HG03469 (cell line): ENCODE results near the gene WDR4.
"Not testable (repeated sequence)": the region's sequence is repeated elsewhere in the genome, so short reads cannot be mapped to it uniquely, and the experiment has no call there.

Experiments used
- ATAC-seq: cut with Tn5 transposase; IDR thresholded peaks from one replicate; pipeline ENCODE4 v1.9.1; 2021; ENCODE audit warnings: mild to moderate bottlenecking, moderate library complexity, moderate number of reproducible peaks; ENCODE audit not compliant: unreplicated experiment

Gene WDR4

DNA sequence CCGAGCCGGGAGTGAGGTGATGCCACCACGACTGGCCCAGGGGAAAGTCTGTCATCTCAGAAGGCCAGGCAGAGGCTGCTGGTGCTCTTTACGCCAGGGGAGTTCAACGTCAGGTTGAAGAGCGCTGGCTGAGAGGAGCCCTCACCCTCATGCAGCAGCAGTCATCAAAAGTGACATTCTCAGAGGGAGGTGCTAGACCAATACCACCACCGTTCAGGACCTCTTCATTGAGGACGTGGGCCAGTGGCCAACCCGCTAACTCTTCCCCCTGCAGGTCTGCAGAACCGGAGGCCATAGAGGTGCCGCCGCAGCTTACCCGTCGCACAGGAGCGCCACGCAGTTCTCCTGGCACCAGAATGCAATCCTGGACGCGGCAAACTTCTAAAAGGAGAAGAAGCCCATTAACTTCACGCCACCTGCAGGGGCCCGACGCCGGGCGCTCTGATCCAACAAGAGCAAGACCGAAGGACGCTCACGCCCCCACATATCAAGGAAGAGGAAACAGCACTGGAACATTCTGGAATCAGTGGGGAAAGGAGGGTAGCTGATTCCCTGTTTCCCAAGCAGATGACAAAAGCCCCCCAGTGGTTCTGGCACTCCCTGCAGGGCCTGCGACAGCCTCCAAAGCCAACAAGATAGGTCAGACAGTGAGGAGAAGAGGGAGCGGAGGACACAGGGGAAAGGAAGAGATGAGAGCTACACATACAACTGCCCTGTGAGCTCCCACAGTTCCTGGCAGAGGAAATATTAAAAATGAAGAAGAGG lies 24.9 kb downstream of the WDR4 start:
- ATAC-seq = no peak

DNA sequence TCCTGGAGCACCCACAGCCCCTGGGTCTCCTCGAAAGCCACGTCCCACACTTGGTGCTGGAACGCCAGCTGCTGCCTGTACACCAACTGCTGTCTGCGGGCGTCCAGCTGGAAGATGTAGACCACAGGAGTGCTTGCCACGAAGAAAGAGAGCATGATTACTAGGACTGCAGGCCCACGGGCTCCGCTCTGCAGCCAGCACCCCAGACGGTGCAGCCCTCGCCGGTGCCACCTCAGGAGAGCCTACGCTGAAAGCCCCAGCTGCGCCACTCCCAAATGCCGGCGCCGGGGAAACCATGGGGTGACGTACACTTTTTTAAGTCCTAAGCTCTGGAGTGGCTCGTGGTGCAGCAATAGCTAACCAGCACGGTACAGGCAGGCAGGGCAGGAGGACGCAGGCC lies 25.7 kb downstream of the WDR4 start:
- ATAC-seq = no peak

DNA sequence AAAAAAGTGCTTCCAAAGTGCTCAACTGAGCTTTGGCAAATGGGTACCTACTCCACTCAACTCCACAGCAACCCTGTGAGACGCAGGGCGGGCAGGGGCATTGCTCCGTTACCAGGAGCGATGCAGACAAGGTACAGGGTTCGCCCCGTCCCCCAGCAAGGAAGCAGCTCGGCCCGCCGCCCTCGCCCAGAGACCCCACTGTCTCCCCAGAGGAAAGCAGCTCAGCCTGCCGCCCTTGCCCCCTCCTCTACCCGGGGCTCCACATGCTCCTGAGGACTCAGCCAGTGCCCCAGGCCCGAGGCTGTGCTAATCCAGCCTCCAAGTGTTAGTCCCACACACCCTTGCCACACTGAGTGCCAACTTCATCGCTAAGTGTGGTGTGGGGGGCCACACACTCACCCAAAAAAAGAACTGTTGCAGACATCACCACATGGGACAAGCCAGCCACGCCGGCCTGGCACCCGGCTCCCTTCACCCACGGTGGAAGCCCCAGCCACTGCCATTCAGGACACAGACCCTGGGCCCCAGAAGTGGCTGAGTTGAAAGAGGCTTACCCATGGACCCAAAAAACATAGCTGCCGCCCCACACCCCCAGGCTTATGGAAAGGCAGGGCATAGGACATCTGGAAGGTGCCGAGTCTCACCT lies 26.3 kb downstream of the WDR4 start:
- ATAC-seq = no peak

DNA sequence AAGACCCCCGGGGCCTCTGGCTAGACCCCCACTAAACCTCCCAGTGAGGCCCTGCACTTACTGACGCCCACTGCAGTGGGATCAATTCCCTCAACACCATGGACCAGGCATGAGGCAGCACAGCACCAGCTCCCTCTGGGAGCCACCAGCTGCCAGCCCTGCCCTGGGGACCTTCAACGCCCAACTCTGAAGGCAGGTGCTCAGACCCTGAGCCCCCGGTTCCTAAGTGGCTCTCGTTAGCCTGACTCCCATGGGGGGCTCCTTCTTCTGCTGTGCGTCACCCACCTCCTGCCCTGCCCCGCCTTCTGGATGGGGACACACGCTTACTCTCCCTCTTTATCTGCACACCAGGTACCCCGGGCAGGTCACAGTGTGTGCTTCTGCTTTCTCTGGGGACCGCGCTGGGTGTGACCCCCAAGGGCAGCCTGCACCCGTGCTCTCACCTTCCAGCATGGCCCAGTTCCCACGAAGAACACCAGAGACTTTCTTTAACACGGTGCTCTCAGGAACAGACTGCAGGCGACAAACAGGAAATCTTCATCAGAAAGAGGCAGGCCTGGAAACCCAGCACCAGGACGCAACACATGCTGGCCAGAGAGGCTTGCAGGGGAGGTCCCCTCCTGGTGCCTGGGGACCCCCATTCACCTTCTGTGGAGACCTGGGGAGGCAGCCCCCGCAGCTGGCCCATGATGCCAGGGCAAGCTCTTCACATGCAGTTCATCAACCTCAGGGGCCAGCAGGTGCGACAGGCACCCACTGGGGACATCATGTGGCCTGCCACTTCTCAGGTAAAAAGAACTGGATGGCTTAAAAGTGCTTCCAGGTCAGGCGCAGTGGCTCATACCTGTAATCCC lies 27.3 kb downstream of the WDR4 start:
- no peak for ATAC-seq

DNA sequence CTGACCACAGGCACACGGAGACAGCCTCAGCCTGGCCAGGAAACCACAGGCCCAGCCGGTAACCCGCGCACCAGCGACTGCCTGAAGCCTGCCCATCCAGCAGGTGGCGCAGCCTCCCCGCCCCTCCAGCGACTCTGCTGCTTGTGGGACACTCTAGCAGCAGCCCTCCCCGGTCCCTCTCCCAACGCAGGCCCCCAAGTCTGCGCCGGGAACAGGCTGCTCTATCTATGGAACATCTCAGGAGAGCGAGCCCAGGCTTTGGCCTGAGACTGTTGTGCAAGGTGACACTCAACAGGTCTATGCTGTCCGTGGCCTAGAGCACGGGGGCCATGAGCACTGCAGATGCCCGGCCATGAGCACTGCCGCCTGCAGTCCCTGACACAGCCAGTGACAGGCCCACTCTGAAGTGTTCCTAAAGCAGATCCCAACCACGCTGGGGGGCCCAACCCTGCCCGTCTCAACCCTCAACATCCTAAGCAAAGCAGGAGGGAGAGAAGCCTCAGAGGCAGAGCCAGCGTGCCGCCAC lies 28.4 kb downstream of the WDR4 start:
- ATAC-seq = no peak

DNA sequence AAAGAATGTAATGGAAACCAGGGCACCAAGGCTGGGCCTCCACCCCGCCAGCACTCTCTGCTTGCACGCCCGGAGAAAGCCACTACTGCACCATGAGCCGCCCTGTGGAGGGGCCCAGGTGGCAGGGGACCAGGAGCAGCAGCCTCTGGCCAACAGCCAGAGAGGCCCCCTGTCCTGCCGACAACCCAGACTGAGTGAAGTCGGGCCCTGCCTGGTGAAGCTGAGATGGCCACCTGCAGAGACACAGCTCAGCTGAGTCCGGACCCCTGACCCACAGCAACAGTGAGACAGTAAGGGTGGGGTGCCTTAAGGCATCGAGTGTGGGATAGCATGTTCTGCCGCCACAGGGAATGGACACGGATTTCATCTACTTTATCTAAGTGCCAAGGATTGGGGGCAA lies 28.9 kb downstream of the WDR4 start:
- ATAC-seq = no peak

DNA sequence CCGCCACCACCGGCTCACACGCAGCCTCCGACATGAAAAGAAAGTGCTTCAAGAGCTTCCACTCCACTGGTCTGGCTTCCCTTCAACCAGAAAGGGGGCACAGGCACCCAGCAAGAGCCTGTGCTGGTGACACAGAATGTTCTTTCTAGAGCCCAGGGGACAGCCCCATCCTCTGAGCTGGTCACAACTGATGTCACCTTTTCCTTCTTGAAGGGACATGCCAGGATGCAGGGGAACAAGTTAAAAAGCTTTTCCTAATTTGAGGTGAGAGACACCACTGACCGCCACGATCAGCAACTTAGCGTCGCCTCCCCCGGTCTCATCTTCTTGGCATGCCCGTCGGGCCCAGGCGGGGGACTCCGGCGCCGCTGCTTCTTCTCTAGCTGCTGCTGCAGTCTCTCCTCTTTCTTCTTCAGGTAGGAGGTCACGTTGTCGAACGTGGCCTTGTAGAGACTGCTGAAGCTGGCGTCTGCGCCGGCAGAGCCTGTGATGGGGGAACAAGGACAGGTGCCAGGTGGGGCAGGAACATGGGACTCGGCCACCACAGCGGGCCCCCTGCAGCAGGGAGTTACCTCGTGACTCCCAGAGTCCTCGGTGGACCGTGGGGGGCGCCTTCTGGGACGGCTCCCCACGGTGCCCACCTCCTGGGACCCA lies 29.5 kb downstream of the WDR4 start:
- no peak for ATAC-seq

DNA sequence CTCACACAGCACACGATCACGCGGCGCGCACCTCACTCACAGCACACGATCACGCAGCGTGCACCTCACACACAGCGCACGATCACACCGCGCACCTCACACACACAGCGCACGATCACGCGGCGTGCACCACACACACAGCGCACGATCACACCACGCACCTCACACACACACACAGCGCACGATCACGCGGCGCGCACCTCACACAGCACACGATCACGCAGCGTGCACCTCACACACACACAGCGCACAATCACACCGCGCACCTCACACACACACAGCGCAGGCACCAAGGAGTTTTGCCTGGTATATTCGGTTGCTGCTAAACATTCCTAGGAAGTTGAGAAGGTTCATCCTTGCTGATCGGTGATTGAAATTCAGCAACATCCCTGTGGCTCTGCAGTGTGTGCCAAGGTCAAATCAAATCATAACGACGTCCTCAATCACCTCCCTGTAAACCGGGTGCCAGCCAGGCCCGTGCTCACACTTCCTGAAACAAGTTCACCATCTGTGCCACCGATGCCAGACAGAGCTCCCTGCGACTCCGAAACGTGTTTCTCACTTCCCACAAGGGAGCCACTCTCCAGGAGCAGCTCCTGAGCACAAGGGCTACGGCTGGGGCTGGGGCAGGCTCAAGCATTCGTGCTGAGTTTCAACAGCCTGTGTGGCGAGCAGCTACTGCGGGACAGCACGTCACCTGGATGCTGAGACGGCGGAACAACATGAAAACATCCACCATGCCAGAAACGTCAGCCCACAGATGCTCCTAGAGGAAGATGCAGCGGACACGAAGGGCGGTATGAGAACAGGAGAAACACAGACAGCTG lies 30.2 kb downstream of the WDR4 start:
- ATAC-seq = no peak

DNA sequence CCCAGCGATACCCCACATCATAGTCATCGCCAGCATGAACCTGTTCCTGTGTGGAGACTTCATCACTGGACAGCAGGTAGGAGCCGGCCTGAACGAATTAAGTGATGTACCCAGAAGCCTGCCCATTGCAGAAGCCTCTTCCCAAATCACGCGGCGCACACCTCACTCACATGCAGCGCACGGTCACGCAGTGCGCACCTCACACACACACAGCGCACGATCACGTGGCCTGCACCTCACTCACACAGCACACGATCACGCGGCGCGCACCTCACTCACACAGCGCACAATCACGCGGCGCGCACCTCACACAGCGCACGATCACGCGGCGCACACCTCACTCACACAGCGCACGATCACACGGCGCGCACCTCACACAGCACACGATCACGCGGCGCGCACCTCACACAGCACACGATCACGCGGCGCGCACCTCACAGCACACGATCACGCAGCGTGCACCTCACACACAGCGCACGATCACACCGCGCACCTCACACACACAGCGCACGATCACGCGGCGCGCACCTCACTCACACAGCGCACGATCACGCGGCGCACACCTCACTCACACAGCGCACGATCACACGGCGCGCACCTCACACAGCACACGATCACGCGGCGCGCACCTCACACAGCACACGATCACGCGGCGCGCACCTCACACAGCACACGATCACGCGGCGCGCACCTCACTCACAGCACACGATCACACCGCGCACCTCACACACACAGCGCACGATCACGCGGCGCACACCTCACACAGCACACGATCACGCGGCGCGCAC lies 31.0 kb downstream of the WDR4 start:
- not testable (repeated sequence) for ATAC-seq

DNA sequence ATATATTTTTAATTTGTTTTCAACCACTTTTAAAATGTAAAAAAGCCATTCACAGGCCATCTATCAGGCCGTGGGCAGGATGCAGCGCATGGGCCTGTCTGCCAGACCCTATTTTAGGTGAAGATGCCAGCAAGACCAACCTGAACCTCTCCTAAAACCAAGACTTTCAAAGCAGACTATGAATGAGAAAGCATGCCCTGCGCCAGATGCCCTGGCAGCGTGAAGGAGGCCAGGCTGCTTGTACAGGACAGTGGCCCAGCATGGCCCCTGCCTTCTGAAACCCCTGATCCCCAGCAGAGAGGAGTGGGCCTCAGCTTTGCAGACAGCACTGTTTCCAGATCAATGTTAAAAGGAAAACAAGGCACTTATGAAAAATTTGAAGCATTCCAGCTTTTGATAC lies 31.6 kb downstream of the WDR4 start:
- no peak for ATAC-seq

DNA sequence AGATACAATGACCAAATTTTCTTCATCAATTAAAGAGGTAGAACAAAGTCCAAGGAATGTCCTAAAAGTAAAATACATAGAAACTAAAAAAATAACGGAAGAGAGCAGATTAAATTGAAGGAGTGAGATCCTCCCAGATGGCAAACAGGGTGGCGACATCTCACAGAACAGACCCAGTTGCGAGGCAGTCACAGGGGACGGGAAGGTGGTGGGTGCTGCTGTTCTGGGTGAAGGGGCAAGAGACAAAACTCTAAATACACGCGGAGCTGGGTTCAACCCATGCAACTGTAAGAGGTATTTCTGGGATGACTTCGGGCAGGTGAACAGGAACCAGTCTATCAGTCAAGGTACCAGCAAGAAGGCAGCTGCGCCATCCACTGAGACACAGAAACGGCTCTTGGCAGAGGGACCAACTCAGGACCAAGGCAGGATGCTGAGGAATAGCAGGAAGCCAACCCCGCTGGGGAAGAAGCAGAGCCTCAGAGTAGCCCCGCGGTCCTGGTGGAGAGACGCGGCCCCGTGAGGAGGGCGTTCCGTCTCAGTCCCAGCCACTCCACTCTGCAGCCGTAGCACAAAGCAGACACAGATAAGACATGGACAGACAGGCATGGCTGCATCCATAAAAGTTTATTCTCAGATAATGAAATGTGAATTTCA lies 32.2 kb downstream of the WDR4 start:
- ATAC-seq = no peak

DNA sequence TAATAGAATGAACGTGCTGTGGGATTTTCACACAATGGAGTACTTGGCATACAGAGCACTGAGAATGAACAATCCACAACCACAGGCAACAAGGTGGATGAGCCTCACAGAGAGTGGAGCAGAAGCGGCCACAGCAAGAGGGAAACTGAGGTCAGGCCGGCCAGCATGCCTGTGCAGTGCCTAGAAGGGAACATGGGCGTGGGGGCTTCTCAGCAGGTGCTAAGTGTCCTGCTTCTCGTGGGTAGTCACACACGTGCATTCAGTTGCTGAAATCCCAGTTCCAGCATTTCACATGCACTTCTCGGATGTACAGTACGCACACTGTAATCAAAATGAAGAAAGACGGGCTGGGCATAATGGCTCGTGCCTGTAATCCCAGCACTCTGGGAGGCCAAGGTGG lies 33.1 kb downstream of the WDR4 start:
- ATAC-seq = no peak

DNA sequence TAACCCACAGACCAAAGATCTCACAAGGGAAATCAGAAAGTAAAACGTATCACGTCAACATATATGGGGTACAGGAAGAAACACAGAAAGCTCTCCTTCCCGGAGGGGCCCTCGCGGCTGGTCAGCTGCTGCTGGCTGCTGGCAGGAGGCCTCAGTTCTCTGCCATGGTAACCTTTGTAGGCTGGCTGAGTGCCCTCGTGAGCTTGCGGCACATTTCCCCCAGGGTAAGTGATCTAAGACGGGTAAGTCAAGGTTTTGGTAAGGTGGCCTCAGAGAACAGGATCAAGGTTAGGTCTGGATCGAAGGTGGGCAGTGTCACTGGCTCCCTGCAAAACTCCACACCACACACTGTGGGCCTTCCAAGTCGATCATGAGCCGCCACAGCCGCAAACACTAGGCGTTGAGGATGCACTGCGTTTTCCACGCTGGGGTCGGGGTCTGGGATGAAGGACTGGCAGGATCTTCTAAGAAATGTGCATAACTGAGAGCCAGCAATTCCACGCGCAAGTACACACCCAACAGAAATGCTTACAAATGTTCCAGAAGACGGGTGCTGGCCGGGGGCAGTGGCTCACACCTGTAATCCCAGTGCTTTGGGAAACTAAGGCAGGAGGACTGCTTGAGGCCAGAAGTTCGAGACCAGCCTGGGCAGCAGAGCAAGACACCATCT lies 33.9 kb downstream of the WDR4 start:
- no peak for ATAC-seq

DNA sequence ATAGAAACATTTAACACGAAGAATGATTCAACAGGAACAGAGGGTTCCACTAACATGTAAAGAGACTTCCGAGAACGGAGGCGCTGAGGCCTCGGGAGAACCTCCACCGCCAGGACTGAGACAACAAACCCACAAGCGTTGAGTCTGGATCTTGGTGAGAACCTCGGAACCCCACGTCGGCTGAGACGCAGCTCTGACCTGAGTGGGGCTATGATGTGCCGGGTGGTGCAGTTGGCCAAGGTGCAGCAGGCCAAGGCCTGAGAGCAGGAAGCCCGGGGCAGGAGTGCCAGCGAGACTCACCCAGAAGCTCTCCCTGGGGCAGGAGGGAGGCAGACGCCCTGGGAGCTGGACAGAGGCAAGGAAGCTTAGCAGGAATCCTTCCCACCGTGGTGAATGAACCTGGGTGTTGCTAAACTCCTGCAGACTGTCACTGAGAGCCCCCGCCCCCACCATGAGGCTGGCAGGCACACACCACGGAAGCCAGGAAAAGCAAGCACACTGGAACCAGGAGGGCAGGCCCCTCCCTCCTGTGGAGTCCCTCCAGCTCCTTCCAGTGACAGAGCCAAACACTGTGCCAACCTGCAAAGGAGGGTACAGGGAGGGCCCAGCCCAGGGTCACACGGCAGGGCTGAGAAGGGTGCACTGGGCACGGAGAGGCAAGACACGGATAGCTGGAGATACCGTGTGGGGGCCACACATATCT lies 34.8 kb downstream of the WDR4 start:
- ATAC-seq = no peak

DNA sequence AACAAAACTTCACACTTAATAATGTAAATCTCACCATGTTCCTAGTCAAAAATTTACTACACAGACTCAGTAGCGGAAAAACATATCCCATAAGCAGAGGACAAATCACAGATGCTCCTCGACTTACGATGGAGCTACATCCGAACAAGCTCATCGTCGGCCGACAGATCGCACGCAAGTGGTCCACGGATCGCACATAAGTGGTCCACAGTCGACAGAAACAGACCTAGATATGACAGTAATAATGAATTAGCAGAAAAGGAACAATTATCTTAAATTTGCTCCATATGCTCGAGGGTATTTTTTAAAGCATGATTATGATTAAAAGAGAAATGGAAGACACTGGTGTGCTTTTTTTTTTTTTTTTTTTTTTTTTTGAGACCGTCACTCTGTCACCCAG lies 36.3 kb downstream of the WDR4 start:
- ATAC-seq = no peak

DNA sequence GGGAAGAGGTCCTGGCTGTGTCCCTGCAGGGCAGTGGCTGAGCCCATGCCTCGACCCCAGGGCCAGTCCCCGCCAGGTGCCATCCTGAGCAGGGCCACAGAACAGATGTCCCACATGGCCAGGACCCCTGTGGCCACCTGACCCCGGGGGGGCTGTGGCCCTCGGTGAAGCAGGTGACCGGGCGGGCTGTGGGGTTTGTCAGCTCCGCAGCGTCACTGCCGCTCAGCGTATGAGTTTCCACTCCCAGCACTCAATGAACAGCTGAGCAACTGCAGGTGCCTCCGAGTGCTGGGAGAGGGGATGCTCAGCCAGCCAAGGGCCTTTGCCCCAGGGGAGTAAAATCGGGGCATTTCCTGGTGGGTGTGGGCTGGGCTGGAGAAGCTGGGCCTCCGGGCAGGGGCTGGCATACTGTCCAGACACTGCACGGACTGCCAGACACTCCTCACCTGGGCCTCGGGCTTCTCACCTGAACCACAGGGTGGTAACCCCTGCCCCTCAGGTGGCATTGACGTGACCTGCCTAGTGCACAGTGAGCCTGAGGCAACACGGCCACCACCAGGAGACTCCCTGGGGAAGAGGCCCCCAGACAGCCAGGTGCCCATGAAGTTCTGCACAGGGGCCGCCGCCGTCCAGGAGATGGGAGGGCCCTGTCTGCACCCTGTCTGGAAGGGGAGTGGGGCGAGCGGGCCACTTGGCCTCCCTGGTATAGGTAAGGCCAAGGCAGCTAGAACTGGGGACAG lies 37.3 kb downstream of the WDR4 start:
- not testable (repeated sequence) for ATAC-seq
